SU-DHL-6 (cell line): ENCODE data around the gene PIGH.
"Not testable (repeated sequence)": the region's sequence is repeated elsewhere in the genome, so short reads cannot be mapped to it uniquely, and the experiment has no call there.

Experiments
- CTCF ChIP-seq: fragments of 200-600 bp; sonication (generic); IDR thresholded peaks from one replicate; pipeline ENCODE4 v1.5.1; 2017; ENCODE audit warnings: antibody characterized with exemption, mild to moderate bottlenecking, low read length, moderate library complexity; ENCODE audit not compliant: insufficient read depth, poor library complexity, severe bottlenecking
- EZH2phosphoT487 ChIP-seq: fragments of 200-600 bp; sonication (generic), shearing (Covaris generic); conservative IDR thresholded peaks from 2 replicates; pipeline ENCODE4 v1.6.1; 2018; ENCODE audit warnings: mild to moderate bottlenecking, antibody characterized with exemption, low read length, moderate library complexity, mixed read lengths

- not testable (repeated sequence) for TF ChIP-seq CTCF, EZH2phosphoT487
These were observed 57.4 kb downstream of the PIGH start for GRCh38 chr14:67542620-67543019.
